H9 (cell line): ENCODE measurements around the gene CYCS. TPM values are rescaled to one million over a fixed set of nuclear protein-coding genes. Genes with fewer than 3 reads are reported as not detected.

ENCODE experiments used
- DNase-seq: peaks from one replicate; pipeline ENCODE4 v3.0.0-alpha.2; 2017
- H2AFZ ChIP-seq: one replicate; pipeline ENCODE4 v1.6.1; 2013; ENCODE audit warnings: mild to moderate bottlenecking, low read length, control low read depth, moderate library complexity
- H2AK5ac ChIP-seq: 2 replicates; pipeline ENCODE4 v1.6.1; 2013; ENCODE audit warnings: low read length, control low read depth, mixed read lengths; ENCODE audit not compliant: insufficient read length
- H2BK120ac ChIP-seq: one replicate; pipeline ENCODE4 v1.6.1; 2013; ENCODE audit warnings: low read depth, mild to moderate bottlenecking, low read length, control low read depth, inconsistent platforms; ENCODE audit not compliant: poor library complexity, severe bottlenecking
- H2BK12ac ChIP-seq: 2 replicates; pipeline ENCODE4 v1.6.1; 2013; ENCODE audit warnings: low read length, control low read depth, mixed read lengths, low read depth; ENCODE audit not compliant: insufficient read length
- H2BK15ac ChIP-seq: 2 replicates; pipeline ENCODE4 v1.6.1; 2013; ENCODE audit warnings: low read depth, low read length, control low read depth
- H2BK20ac ChIP-seq: one replicate; pipeline ENCODE4 v1.6.1; 2013; ENCODE audit warnings: low read depth, mild to moderate bottlenecking, low read length, control low read depth, inconsistent platforms; ENCODE audit not compliant: poor library complexity, severe bottlenecking
- H2BK5ac ChIP-seq: 2 replicates; pipeline ENCODE4 v1.6.1; 2013; ENCODE audit warnings: low read length, control low read depth, mixed read lengths; ENCODE audit not compliant: insufficient read length
- H3K14ac ChIP-seq: 2 replicates; pipeline ENCODE4 v1.6.1; 2013; ENCODE audit warnings: low read length, control low read depth; ENCODE audit not compliant: insufficient read depth
- H3K18ac ChIP-seq: 2 replicates; pipeline ENCODE4 v1.6.1; 2013; ENCODE audit warnings: low read depth, mild to moderate bottlenecking, mixed read lengths, low read length, control low read depth; ENCODE audit not compliant: insufficient read length
- H3K23ac ChIP-seq: 2 replicates; pipeline ENCODE4 v1.6.1; 2013; ENCODE audit warnings: low read length, control low read depth, mixed read lengths, low read depth; ENCODE audit not compliant: insufficient read length
- H3K23me2 ChIP-seq: 2 replicates; pipeline ENCODE4 v1.6.1; 2013; ENCODE audit warnings: low read depth, mild to moderate bottlenecking, mixed read lengths, low read length, control low read depth; ENCODE audit not compliant: insufficient read length, poor library complexity, severe bottlenecking
- H3K27ac ChIP-seq: 2 replicates; pipeline ENCODE4 v1.5.1; 2013; ENCODE audit warnings: low read length, control low read depth, mixed read lengths, low read depth; ENCODE audit not compliant: insufficient read length
- H3K27me3 ChIP-seq: 2 replicates; pipeline ENCODE4 v1.6.1; 2013; ENCODE audit warnings: low read length, control low read depth, inconsistent platforms; ENCODE audit not compliant: insufficient read depth
- H3K4ac ChIP-seq: 2 replicates; pipeline ENCODE4 v1.6.1; 2013; ENCODE audit warnings: low read depth, mild to moderate bottlenecking, control low read depth, inconsistent platforms, low read length, moderate library complexity
- H3K4me1 ChIP-seq: 2 replicates; pipeline ENCODE4 v1.6.1; 2013; ENCODE audit warnings: low read length, control low read depth, inconsistent platforms; ENCODE audit not compliant: insufficient read depth
- H3K4me2 ChIP-seq: 2 replicates; pipeline ENCODE4 v1.6.1; 2013; ENCODE audit warnings: low read length, control low read depth, mixed read lengths; ENCODE audit not compliant: insufficient read length, insufficient read depth
- H3K56ac ChIP-seq: 2 replicates; pipeline ENCODE4 v1.6.1; 2013; ENCODE audit warnings: low read depth, mild to moderate bottlenecking, mixed read lengths, low read length, control low read depth; ENCODE audit not compliant: insufficient read length
- H3K79me1 ChIP-seq: 2 replicates; pipeline ENCODE4 v1.6.1; 2013; ENCODE audit warnings: low read depth, mild to moderate bottlenecking, moderate library complexity, low read length, control low read depth, inconsistent platforms; ENCODE audit not compliant: insufficient read depth, poor library complexity, severe bottlenecking
- H3K79me2 ChIP-seq: 2 replicates; pipeline ENCODE4 v1.6.1; 2013; ENCODE audit warnings: low read length, control low read depth, inconsistent platforms; ENCODE audit not compliant: insufficient read depth
- H3K9ac ChIP-seq: 2 replicates; pipeline ENCODE4 v1.6.1; 2013; ENCODE audit warnings: low read length, control low read depth, mixed read lengths; ENCODE audit not compliant: insufficient read length; ENCODE audit errors: extremely low read depth
- H3K9me3 ChIP-seq: one replicate; pipeline ENCODE4 v1.6.1; 2013; ENCODE audit warnings: low read depth, low read length, inconsistent platforms; ENCODE audit not compliant: control insufficient read depth
- H3T11ph ChIP-seq: one replicate; pipeline ENCODE4 v1.6.1; 2013; ENCODE audit warnings: mild to moderate bottlenecking, low read length, control low read depth, inconsistent platforms
- H4K20me1 ChIP-seq: one replicate; pipeline ENCODE4 v1.6.1; 2013; ENCODE audit not compliant: control insufficient read depth, insufficient read length, insufficient read depth
- H4K5ac ChIP-seq: 2 replicates; pipeline ENCODE4 v1.6.1; 2013; ENCODE audit warnings: low read depth, mild to moderate bottlenecking, mixed read lengths, low read length, control low read depth; ENCODE audit not compliant: insufficient read length
- H4K8ac ChIP-seq: replicated peaks from 2 replicates; pipeline ENCODE4 v1.6.1; 2013; ENCODE audit warnings: low read length, control low read depth, mixed read lengths, low read depth; ENCODE audit not compliant: insufficient read length
- H4K91ac ChIP-seq: 2 replicates; pipeline ENCODE4 v1.6.1; 2013; ENCODE audit warnings: low read depth, mild to moderate bottlenecking, moderate library complexity, mixed read lengths, low read length, control low read depth; ENCODE audit not compliant: insufficient read length
- H3K27ac Mint-ChIP-seq, 3 experiments: 2 replicates in 2 of 3; 3 replicates in 1 of 3; pipeline ENCODE4 v1.8.0; 2020 to 2021; ENCODE audit warnings: mixed read lengths in 3 of 3, mild to moderate bottlenecking in 1 of 3, moderate library complexity in 1 of 3
- H3K27me3 Mint-ChIP-seq: 2 replicates; pipeline ENCODE4 v1.8.0; 2021; ENCODE audit warnings: low read depth, mild to moderate bottlenecking, moderate library complexity, mixed read lengths
- H3K36me3 Mint-ChIP-seq, 3 experiments: 2 replicates in 2 of 3; 3 replicates in 1 of 3; pipeline ENCODE4 v1.8.0; 2020 to 2021; ENCODE audit warnings: low read depth in 3 of 3, mixed read lengths in 3 of 3; ENCODE audit not compliant: insufficient read depth in 1 of 3
- H3K4me1 Mint-ChIP-seq, 2 experiments: 2 replicates each; pipeline ENCODE4 v1.8.0; 2020; ENCODE audit warnings: mixed read lengths in 2 of 2
- H3K4me3 Mint-ChIP-seq, 2 experiments: 2 replicates in 1 of 2; 3 replicates in 1 of 2; pipeline ENCODE4 v1.8.0; 2020 to 2021; ENCODE audit warnings: mild to moderate bottlenecking in 2 of 2, mixed read lengths in 2 of 2, moderate library complexity in 1 of 2
- H3K9me3 Mint-ChIP-seq, 2 experiments: 2 replicates in 1 of 2; 3 replicates in 1 of 2; pipeline ENCODE4 v1.8.0; 2020; ENCODE audit warnings: mild to moderate bottlenecking in 2 of 2, mixed read lengths in 2 of 2, moderate library complexity in 1 of 2
- CTCF ChIP-seq: fragments of 200-600 bp; sonication (generic); conservative IDR thresholded peaks from 3 replicates; pipeline ENCODE4 v1.8.0; 2021; ENCODE audit warnings: antibody characterized with exemption, mild to moderate bottlenecking
- WGBS: extraction: QIAGEN DNeasy Blood & Tissue Kit; methylation state at CpG from one replicate; pipeline ENCODE4 v1.1.7; 2013; ENCODE audit warnings: missing lambda C conversion rate, low lambda C conversion rate, mixed read lengths; ENCODE audit not compliant: insufficient read length; ENCODE audit errors: extremely low coverage; 5-methylcytosine and 5-hydroxymethylcytosine counted together
- total RNA-seq: library from RNA; stranded (reverse); gene quantifications from 2 replicates; pipeline ENCODE4 v1.2.1, GENCODE V29; 2021

Gene CYCS
- total RNA-seq, 1 experiment from 2014 or later = 209 TPM

DNA sequence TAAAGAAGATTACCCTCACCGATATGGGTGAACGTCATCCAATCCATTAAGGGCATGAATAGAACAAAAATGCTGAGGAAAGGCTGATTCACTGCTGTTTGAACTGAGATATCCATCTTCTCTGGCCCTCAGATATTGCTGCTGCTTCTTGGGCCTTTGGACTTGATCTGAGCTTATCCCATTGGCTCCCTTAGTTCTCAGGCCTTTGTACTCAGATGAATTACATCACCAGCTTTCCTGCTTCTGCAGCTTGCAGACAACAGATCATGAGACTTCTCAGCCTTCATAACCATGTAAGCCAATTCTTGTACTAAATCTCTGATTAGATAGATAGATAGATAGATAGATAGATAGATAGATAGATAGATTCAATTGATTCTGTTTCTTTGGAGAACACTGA lies 40.2 kb downstream of the CYCS start:
- no peaks in the 10 kb centered on the region for H3K79me1 ChIP-seq
- no peaks in the 10 kb centered on the region for H3K27me3 ChIP-seq
- no peak for TF ChIP-seq CTCF
- no peak overlapping the region for H2BK5ac ChIP-seq
- no peak overlapping the region for H3K14ac ChIP-seq
- H4K91ac ChIP-seq = no peak overlapping the region
- H3K18ac ChIP-seq = no peak overlapping the region
- no peak overlapping the region for H2BK12ac ChIP-seq
- H3K56ac ChIP-seq = no peak overlapping the region
- no peak overlapping the region for H4K5ac ChIP-seq
- no peak overlapping the region for H3K23ac ChIP-seq
- no peak overlapping the region for H3K4me2 ChIP-seq
- H3K9ac ChIP-seq = no peak overlapping the region
- H3K27ac ChIP-seq = no peak overlapping the region
- no peak overlapping the region for H2AK5ac ChIP-seq
- H3K4me1 Mint-ChIP-seq = peaks cover 4 to 7% of the 10 kb centered on the region in 2 experiments; a peak in 3 of 4 replicates
- H3K36me3 Mint-ChIP-seq = no peaks in the 10 kb centered on the region
- no peak for DNase-seq
- H3K27ac Mint-ChIP-seq = no peak overlapping the region
- no peak overlapping the region for H2BK20ac ChIP-seq
- no peak overlapping the region for H2BK15ac ChIP-seq
- H3K27me3 Mint-ChIP-seq = no peaks in the 10 kb centered on the region
- H2AFZ ChIP-seq = no peak overlapping the region
- no peaks in the 10 kb centered on the region for H3K9me3 ChIP-seq
- H3T11ph ChIP-seq = no peak overlapping the region
- H3K4me1 ChIP-seq = no peaks in the 10 kb centered on the region
- H4K20me1 ChIP-seq = no peaks in the 10 kb centered on the region
- H3K79me2 ChIP-seq = no peaks in the 10 kb centered on the region
- no CpG with 5 or more reads among the region's 2 CpGs for WGBS
- no peaks in the 10 kb centered on the region for H3K23me2 ChIP-seq
- H3K4ac ChIP-seq = no peak overlapping the region
- H3K9me3 Mint-ChIP-seq = no peaks in the 10 kb centered on the region; a peak in 1 of 5 replicates
- no peak overlapping the region for H3K4me3 Mint-ChIP-seq
- no peak overlapping the region for H4K8ac ChIP-seq
- no peak overlapping the region for H2BK120ac ChIP-seq
